Activated B cell treated with CpG ODN at 0.5 μM for 24 hours (primary cell): ENCODE measurements around the gene MYPN. TPM values are rescaled to one million over a fixed set of nuclear protein-coding genes. Genes with fewer than 3 reads are reported as not detected.
"Not testable (repeated sequence)": the region's sequence is repeated elsewhere in the genome, so short reads cannot be mapped to it uniquely, and the experiment has no call there.

Source experiments
- ATAC-seq: fragments of 200-7000 bp; cut with Tn5 transposase; one replicate; pipeline ENCODE4 v1.10.0; 2021; ENCODE audit warnings: low read depth, mild to moderate bottlenecking, moderate library complexity
- CTCF ChIA-PET: fragments of 350-600 bp; sonication (Branson Sonifier 250); formaldehyde crosslinking; loops from one replicate; lab custom pipeline; 2021; ENCODE audit warnings: antibody characterized with exemption; lab: Charles Lee
- POLR2A ChIA-PET: fragments of 350-600 bp; sonication (Branson Sonifier 250); formaldehyde crosslinking; loops from one replicate; lab custom pipeline; 2021; ENCODE audit warnings: antibody characterized with exemption; lab: Charles Lee
- DNase-seq: peaks from one replicate; pipeline ENCODE4 v3.0.0; 2022
- H3K27ac Mint-ChIP-seq: one replicate; pipeline ENCODE4 v1.8.0; 2020; ENCODE audit warnings: mixed read lengths
- H3K27me3 Mint-ChIP-seq: one replicate; pipeline ENCODE4 v1.8.0; 2021; ENCODE audit warnings: mixed read lengths
- H3K36me3 Mint-ChIP-seq: one replicate; pipeline ENCODE4 v1.8.0; 2021; ENCODE audit warnings: low read depth, mixed read lengths
- H3K4me1 Mint-ChIP-seq: one replicate; pipeline ENCODE4 v1.8.0; 2021; ENCODE audit warnings: mixed read lengths
- H3K4me3 Mint-ChIP-seq: one replicate; pipeline ENCODE4 v1.8.0; 2020; ENCODE audit warnings: mild to moderate bottlenecking, mixed read lengths
- H3K9me3 Mint-ChIP-seq: one replicate; pipeline ENCODE4 v1.8.0; 2020; ENCODE audit warnings: mixed read lengths
- intact Hi-C: fragments of 100-400 bp; cut with micrococcal nuclease; formaldehyde crosslinking; loops from one replicate; pipeline ENCODE4 v1.15.1; 2024
- total RNA-seq: library from RNA; stranded (reverse); gene quantifications from 2 replicates; pipeline ENCODE4 v1.2.3, GENCODE V29; 2022
- TF ChIP-seq, protein P1 (sequence below): fragments of 200-600 bp; IDR thresholded peaks from one replicate; pipeline ENCODE4 v1.8.0; 2022; ENCODE audit warnings: antibody characterized with exemption, mild to moderate bottlenecking

The MYPN gene
- total RNA-seq, 1 donor from 2014 or later, result not detected

DNA sequence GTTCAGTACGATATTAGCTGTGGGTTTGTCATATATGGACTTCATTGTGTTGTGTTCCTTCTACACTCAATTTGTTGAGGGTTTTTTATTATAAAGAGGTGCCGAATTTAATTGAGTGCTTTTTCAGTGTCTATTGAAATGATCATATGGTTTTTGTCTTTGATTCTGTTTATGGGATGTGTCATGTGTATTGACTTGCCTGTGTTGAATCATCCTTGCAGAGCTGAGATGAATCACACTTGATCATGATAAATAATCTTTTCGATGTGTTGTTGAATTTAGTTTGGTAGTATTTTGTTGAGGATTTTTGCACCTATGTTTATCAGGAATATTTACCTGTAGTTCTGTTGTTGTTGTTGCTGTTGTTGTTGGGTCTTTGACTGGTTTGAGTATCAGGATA lies 82.8 kb downstream of the MYPN start:
- DNase-seq (no peak), ATAC-seq (no peak)
- H3K9me3 Mint-ChIP-seq, result peaks cover 5% of the 10 kb centered on the region
- TF ChIP-seq, protein P1, sequence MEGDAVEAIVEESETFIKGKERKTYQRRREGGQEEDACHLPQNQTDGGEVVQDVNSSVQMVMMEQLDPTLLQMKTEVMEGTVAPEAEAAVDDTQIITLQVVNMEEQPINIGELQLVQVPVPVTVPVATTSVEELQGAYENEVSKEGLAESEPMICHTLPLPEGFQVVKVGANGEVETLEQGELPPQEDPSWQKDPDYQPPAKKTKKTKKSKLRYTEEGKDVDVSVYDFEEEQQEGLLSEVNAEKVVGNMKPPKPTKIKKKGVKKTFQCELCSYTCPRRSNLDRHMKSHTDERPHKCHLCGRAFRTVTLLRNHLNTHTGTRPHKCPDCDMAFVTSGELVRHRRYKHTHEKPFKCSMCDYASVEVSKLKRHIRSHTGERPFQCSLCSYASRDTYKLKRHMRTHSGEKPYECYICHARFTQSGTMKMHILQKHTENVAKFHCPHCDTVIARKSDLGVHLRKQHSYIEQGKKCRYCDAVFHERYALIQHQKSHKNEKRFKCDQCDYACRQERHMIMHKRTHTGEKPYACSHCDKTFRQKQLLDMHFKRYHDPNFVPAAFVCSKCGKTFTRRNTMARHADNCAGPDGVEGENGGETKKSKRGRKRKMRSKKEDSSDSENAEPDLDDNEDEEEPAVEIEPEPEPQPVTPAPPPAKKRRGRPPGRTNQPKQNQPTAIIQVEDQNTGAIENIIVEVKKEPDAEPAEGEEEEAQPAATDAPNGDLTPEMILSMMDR, result no peak
- H3K4me3 Mint-ChIP-seq, result no peak overlapping the region
- peaks cover 13% of the 10 kb centered on the region for H3K27me3 Mint-ChIP-seq
- ChIA-PET POLR2A (no interaction called here), CTCF (no interaction called here)
- H3K4me1 Mint-ChIP-seq, result no peaks in the 10 kb centered on the region
- intact Hi-C loops, result no loop called here
- no peak overlapping the region for H3K27ac Mint-ChIP-seq
- H3K36me3 Mint-ChIP-seq, result no peaks in the 10 kb centered on the region

DNA sequence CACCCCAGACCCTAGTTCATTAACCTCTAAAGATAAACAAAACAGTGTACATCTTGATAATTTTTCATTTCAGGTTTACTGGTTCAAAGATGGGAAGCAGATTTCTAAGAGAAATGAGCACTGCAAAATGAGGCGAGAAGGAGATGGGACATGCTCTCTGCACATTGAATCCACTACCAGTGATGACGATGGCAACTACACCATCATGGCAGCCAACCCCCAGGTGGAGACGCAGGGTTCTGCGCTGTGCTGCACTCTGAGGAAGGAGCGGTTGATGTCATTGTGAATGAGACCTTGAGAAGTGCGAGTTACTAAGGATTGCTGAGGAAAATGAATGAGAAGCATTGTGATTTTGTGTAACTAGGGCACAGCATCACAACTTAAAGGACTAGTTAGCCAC lies 85.0 kb downstream of the MYPN start:
- Mint-ChIP-seq H3K4me1 (no peaks in the 10 kb centered on the region), H3K4me3 (no peak overlapping the region), H3K27me3 (peaks cover 17% of the 10 kb centered on the region), H3K9me3 (peaks cover 5% of the 10 kb centered on the region), H3K36me3 (no peaks in the 10 kb centered on the region), H3K27ac (no peak overlapping the region)
- no peak for DNase-seq
- CTCF ChIA-PET, result no interaction called here
- POLR2A ChIA-PET, result no interaction called here
- TF ChIP-seq, protein P1, result no peak
- no peak for ATAC-seq
- intact Hi-C loops, result no loop called here

DNA sequence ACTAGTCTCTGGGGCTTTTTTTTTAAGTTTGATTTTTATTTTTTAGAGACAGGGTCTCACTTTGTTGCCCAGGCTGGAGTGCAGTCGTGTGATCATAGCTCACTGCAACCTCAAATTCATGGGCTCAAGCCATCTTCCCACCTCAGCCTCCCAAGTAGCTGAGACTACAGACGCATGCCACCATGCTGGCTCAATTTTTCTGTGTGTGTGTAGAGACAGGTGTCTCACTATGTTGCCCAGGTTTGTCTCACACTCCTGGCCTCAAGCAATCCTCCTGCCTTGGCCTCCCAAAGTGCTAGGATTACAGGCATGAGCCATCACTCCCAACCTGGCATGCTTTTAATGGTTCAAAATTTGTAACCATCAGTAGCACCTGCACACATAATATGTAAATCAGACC lies 86.5 kb downstream of the MYPN start:
- H3K4me1 Mint-ChIP-seq, CTCF ChIA-PET, H3K9me3 Mint-ChIP-seq, H3K36me3 Mint-ChIP-seq, H3K27ac Mint-ChIP-seq, intact Hi-C loops, ATAC-seq, POLR2A ChIA-PET, DNase-seq, H3K4me3 Mint-ChIP-seq: not testable (repeated sequence)
- peaks cover 27% of the 10 kb centered on the region for H3K27me3 Mint-ChIP-seq

DNA sequence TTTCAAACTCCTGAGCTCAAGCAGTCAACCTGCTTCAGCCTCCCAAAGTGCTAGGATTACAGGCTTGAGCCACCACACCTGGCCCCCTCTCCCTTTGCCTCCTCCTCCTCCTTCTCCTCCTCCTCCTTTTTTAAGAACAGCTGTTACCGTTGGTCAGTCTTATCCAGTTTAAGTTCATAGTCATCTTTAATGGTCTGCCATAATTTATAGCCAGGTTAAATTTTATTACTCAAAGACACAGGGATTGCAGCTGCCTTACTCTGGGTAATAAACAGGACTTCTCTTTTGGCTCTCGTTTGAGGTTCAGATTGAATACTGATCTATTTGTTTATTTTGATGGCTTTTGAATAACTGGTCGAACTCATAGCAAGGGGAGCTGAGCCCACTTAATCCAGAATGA lies 87.4 kb downstream of the MYPN start:
- no peak overlapping the region for H3K4me3 Mint-ChIP-seq
- H3K36me3 Mint-ChIP-seq, result no peaks in the 10 kb centered on the region
- H3K9me3 Mint-ChIP-seq, result peaks cover 5% of the 10 kb centered on the region
- ChIA-PET CTCF (no interaction called here), POLR2A (no interaction called here)
- H3K4me1 Mint-ChIP-seq, result no peaks in the 10 kb centered on the region
- no peak for ATAC-seq
- TF ChIP-seq, protein P1, result no peak
- H3K27me3 Mint-ChIP-seq, result peaks cover 32% of the 10 kb centered on the region
- DNase-seq, result no peak
- intact Hi-C loops, result no loop called here
- no peak overlapping the region for H3K27ac Mint-ChIP-seq

DNA sequence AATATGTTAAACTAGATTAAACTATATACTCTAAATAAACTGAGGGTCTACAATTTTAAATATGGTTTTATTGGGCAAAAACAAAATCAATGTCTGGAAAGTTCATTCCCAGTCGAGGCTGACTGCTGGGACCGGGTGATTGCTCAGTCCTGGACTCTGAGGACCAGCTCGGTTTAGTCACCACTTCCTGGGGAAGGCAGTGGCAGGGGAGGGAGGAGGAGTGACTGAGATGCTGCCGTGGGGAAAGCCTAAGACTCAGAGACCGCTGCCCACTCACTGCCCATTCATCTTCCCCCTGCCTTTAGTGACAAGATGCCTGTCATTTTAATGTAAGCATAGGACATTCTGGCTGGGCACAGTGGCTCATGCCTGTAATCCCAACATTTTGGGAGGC lies 93.7 kb downstream of the MYPN start:
- POLR2A ChIA-PET, result interaction anchor here (0.6 kb wide), 1 partner anchor 414 kb away, joined by 4 read pairs; no protein-coding TSS in a partner anchor
- H3K9me3 Mint-ChIP-seq, result no peaks in the 10 kb centered on the region
- DNase-seq (no peak), ATAC-seq (no peak)
- TF ChIP-seq, protein P1, result no peak
- CTCF ChIA-PET, result interaction anchor here (0.9 to 1.5 kb wide), 2 partner anchors 10 to 45 kb away, joined by 4 to 7 read pairs; no protein-coding TSS in a partner anchor
- intact Hi-C loops, result no loop called here
- H3K4me3 Mint-ChIP-seq, result no peak overlapping the region
- no peaks in the 10 kb centered on the region for H3K4me1 Mint-ChIP-seq
- H3K36me3 Mint-ChIP-seq, result no peaks in the 10 kb centered on the region
- H3K27ac Mint-ChIP-seq, result no peak overlapping the region
- peaks cover 34% of the 10 kb centered on the region for H3K27me3 Mint-ChIP-seq
